Left ventricle myocardium inferior (tissue), 1 donor: ENCODE measurements around the gene BRINP3. TPM values are rescaled to one million over a fixed set of nuclear protein-coding genes. Genes with fewer than 3 reads are reported as not detected.

ENCODE experiments used
- DNase-seq: peaks from one replicate; pipeline ENCODE4 v3.0.0-alpha.2; 2020
- H3K27ac ChIP-seq: fragments of 200-600 bp; replicated peaks from 2 replicates; pipeline ENCODE4 v1.8.0; 2021
- H3K27me3 ChIP-seq: fragments of 200-600 bp; 2 replicates; pipeline ENCODE4 v1.8.0; 2021; ENCODE audit warnings: low read depth
- H3K36me3 ChIP-seq: fragments of 200-600 bp; 2 replicates; pipeline ENCODE4 v1.8.0; 2021
- H3K4me1 ChIP-seq: fragments of 200-600 bp; 2 replicates; pipeline ENCODE4 v1.8.0; 2021
- H3K4me3 ChIP-seq: fragments of 200-600 bp; 2 replicates; pipeline ENCODE4 v1.8.0; 2021; ENCODE audit warnings: mild to moderate bottlenecking, moderate library complexity
- H3K9me3 ChIP-seq: fragments of 200-600 bp; replicated peaks from 2 replicates; pipeline ENCODE4 v1.8.0; 2021
- CTCF ChIP-seq: fragments of 200-600 bp; IDR thresholded peaks from 2 replicates; pipeline ENCODE4 v1.8.0; 2021; ENCODE audit warnings: antibody characterized with exemption, mild to moderate bottlenecking, borderline replicate concordance
- intact Hi-C: fragments of 100-400 bp; cut with micrococcal nuclease; formaldehyde crosslinking; loops from one replicate; pipeline ENCODE4 v1.11.0; 2022
- total RNA-seq: library from RNA; stranded (reverse); fragmentation: NEBNext Ultra II Directional; extraction: Animal tissue kit (Norgen Biotek cat#: 25700); gene quantifications from one replicate; pipeline ENCODE4 v1.2.1, GENCODE V29; 2021
- donor health status: DM: no; HTN: yes; CAD: no; lungs with severe emphysema.

Gene BRINP3
- total RNA-seq, 1 donor from 2014 or later, result 5.4 TPM

GRCh38 chr1:190205713-190206112 is 272.0 kb downstream of the BRINP3 start:
- H3K4me3 ChIP-seq, result no peak overlapping the region
- no peak for DNase-seq
- H3K4me1 ChIP-seq, result no peaks in the 10 kb centered on the region
- no peak overlapping the region for H3K27ac ChIP-seq
- no peak for TF ChIP-seq CTCF
- no peaks in the 10 kb centered on the region for H3K36me3 ChIP-seq
- intact Hi-C loops, result no loop called here
- peaks cover 21% of the 10 kb centered on the region for H3K9me3 ChIP-seq
- H3K27me3 ChIP-seq, result no peaks in the 10 kb centered on the region

- Histone ChIP-seq H3K27ac (no peak overlapping the region), H3K27me3 (no peaks in the 10 kb centered on the region), H3K36me3 (no peaks in the 10 kb centered on the region), H3K4me3 (no peak overlapping the region), H3K9me3 (peaks cover 5% of the 10 kb centered on the region), H3K4me1 (no peaks in the 10 kb centered on the region)
- no peak for DNase-seq
- TF ChIP-seq CTCF, result no peak
- intact Hi-C loops, result no loop called here
Measured at GRCh38 chr1:190196020-190196419, 281.6 kb downstream of the BRINP3 start.

GRCh38 chr1:190193508-190194115 is 284.1 kb downstream of the BRINP3 start:
- no peak for DNase-seq
- no peaks in the 10 kb centered on the region for H3K36me3 ChIP-seq
- H3K9me3 ChIP-seq, result peaks cover 7% of the 10 kb centered on the region
- H3K4me3 ChIP-seq, result no peak overlapping the region
- H3K4me1 ChIP-seq, result no peaks in the 10 kb centered on the region
- H3K27me3 ChIP-seq, result no peaks in the 10 kb centered on the region
- intact Hi-C loops, result no loop called here
- no peak overlapping the region for H3K27ac ChIP-seq
- no peak for TF ChIP-seq CTCF

GRCh38 chr1:190192627-190193026 is 285.0 kb downstream of the BRINP3 start:
- Histone ChIP-seq H3K4me3 (no peak overlapping the region), H3K36me3 (no peaks in the 10 kb centered on the region), H3K4me1 (no peaks in the 10 kb centered on the region), H3K27ac (no peak overlapping the region), H3K27me3 (no peaks in the 10 kb centered on the region), H3K9me3 (peaks cover 7% of the 10 kb centered on the region)
- TF ChIP-seq CTCF, result no peak
- intact Hi-C loops, result no loop called here
- DNase-seq, result no peak

- Histone ChIP-seq H3K27ac (no peak overlapping the region), H3K36me3 (no peaks in the 10 kb centered on the region), H3K4me1 (no peaks in the 10 kb centered on the region), H3K27me3 (no peaks in the 10 kb centered on the region), H3K9me3 (no peaks in the 10 kb centered on the region), H3K4me3 (no peak overlapping the region)
- TF ChIP-seq CTCF, result no peak
- no peak for DNase-seq
- intact Hi-C loops, result no loop called here
Measured at GRCh38 chr1:190183588-190183987, 294.1 kb downstream of the BRINP3 start.

GRCh38 chr1:190179817-190180216 is 297.8 kb downstream of the BRINP3 start:
- Histone ChIP-seq H3K27ac (no peak overlapping the region), H3K36me3 (no peaks in the 10 kb centered on the region), H3K4me3 (no peak overlapping the region), H3K9me3 (no peaks in the 10 kb centered on the region), H3K27me3 (no peaks in the 10 kb centered on the region), H3K4me1 (no peaks in the 10 kb centered on the region)
- intact Hi-C loops, result no loop called here
- no peak for DNase-seq
- TF ChIP-seq CTCF, result no peak
